Activated CD4-positive, alpha-beta memory T cell treated with anti-CD3 and anti-CD28 coated beads, Interleukin-2, amount 10 ng/mL, durations not matched to agents 7 days and 5 days (primary cell): Measurements from ENCODE around the gene POLH. TPM values are rescaled to one million over a fixed set of nuclear protein-coding genes. Genes with fewer than 3 reads are reported as not detected.
"Not testable (repeated sequence)": the region's sequence is repeated elsewhere in the genome, so short reads cannot be mapped to it uniquely, and the experiment has no call there.

Experiments used
- CTCF ChIA-PET: fragments of 350-600 bp; sonication (Branson Sonifier 250); formaldehyde crosslinking; loops from one replicate; lab custom pipeline; 2021; ENCODE audit warnings: antibody characterized with exemption, inconsistent platforms; lab: Charles Lee
- POLR2A ChIA-PET: fragments of 350-600 bp; sonication (Branson Sonifier 250); formaldehyde crosslinking; loops from one replicate; lab custom pipeline; 2021; ENCODE audit warnings: antibody characterized with exemption; lab: Charles Lee
- DNase-seq: peaks from one replicate; pipeline ENCODE4 v3.0.0-alpha.2; 2020
- H3K27ac Mint-ChIP-seq: one replicate; pipeline ENCODE4 v1.8.0; 2021; ENCODE audit warnings: mild to moderate bottlenecking, mixed read lengths
- H3K27me3 Mint-ChIP-seq: one replicate; pipeline ENCODE4 v1.8.0; 2021; ENCODE audit warnings: mixed read lengths
- H3K36me3 Mint-ChIP-seq: one replicate; pipeline ENCODE4 v1.8.0; 2021; ENCODE audit warnings: low read depth, mixed read lengths
- H3K4me1 Mint-ChIP-seq: one replicate; pipeline ENCODE4 v1.8.0; 2021; ENCODE audit warnings: mixed read lengths
- H3K4me3 Mint-ChIP-seq: one replicate; pipeline ENCODE4 v1.8.0; 2021; ENCODE audit warnings: mild to moderate bottlenecking, mixed read lengths
- H3K9me3 Mint-ChIP-seq: one replicate; pipeline ENCODE4 v1.8.0; 2021; ENCODE audit warnings: mixed read lengths
- total RNA-seq, 2 experiments: library from RNA; stranded (reverse); gene quantifications; one replicate each; pipeline ENCODE4 v1.2.3, GENCODE V29; 2021

The POLH gene
- total RNA-seq, 2 experiments from 2014 or later: 74.6 to 75.5 TPM

DNA sequence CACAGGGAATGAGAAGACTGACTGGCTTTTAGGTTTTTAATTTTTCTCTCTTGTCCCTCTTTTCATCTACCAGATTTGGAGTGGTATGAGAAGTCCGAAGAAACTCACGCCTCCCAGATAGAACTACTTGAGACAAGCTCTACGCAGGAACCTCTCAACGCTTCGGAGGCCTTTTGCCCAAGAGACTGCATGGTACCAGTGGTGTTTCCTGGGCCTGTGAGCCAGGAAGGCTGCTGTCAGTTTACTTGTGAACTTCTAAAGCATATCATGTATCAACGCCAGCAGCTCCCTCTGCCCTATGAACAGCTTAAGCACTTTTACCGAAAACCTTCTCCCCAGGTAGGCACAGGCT lies 60.3 kb downstream of the POLH start:
- POLR2A ChIA-PET: interaction anchor here (0.6 to 2.6 kb wide), 15 partner anchors 9 to 289 kb away, joined by 3 to 13 read pairs (median 4); partner anchors contain the start of genes ABCC10, MRPS18A, POLH and XPO5
- CTCF ChIA-PET: interaction anchor here (0.8 to 2.6 kb wide), 3 partner anchors 30 to 621 kb away, joined by 3 to 11 read pairs (median 3); partner anchors contain the start of gene SLC35B2

DNA sequence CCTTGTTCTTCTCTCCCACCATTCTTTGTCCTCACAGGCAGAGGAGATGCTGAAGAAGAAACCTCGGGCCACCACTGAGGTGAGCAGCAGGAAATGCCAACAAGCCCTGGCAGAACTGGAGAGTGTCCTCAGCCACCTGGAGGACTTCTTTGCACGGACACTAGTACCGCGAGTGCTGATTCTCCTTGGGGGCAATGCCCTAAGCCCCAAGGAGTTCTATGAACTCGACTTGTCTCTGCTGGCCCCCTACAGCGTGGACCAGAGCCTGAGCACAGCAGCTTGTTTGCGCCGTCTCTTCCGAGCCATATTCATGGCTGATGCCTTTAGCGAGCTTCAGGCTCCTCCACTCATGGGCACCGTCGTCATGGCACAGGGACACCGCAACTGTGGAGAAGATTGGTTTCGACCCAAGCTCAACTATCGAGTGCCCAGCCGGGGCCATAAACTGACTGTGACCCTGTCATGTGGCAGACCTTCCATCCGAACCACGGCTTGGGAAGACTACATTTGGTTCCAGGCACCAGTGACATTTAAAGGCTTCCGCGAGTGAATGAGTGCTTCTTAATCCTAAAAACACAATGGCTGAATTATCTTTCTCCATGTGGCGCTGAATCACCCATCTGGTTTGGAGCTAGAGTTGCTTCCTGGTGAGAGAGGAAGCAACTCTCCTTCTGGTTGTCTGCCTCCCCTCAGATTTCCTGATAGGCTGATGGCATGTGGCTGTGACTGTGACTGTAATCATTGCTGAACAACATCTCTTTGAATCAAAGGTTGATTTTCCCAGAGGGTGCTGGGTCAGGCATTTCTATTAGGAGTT lies 64.2 kb downstream of the POLH start:
- no peak overlapping the region for H3K27ac Mint-ChIP-seq
- H3K27me3 Mint-ChIP-seq: no peaks in the 10 kb centered on the region
- ChIA-PET CTCF (no interaction called here), POLR2A (interaction anchor here (2.6 kb wide), 1 partner anchor 10 kb away, joined by 10 read pairs; the partner anchor contains the start of gene GTPBP2)
- H3K9me3 Mint-ChIP-seq: no peaks in the 10 kb centered on the region
- DNase-seq: no peak
- H3K4me3 Mint-ChIP-seq: no peak overlapping the region
- peaks cover 64% of the 10 kb centered on the region for H3K36me3 Mint-ChIP-seq
- H3K4me1 Mint-ChIP-seq: peaks cover 49% of the 10 kb centered on the region

More for the DNA sequence above, 60.3 kb downstream of the POLH start:
- H3K4me1 Mint-ChIP-seq: peaks cover 53% of the 10 kb centered on the region
- peaks cover 55% of the 10 kb centered on the region for H3K36me3 Mint-ChIP-seq
- peak overlapping the region; percentile 94 for H3K4me3 Mint-ChIP-seq
- DNase-seq: peak; percentile 37
- H3K9me3 Mint-ChIP-seq: no peaks in the 10 kb centered on the region
- H3K27me3 Mint-ChIP-seq: no peaks in the 10 kb centered on the region
- peak overlapping the region; percentile 87 for H3K27ac Mint-ChIP-seq

DNA sequence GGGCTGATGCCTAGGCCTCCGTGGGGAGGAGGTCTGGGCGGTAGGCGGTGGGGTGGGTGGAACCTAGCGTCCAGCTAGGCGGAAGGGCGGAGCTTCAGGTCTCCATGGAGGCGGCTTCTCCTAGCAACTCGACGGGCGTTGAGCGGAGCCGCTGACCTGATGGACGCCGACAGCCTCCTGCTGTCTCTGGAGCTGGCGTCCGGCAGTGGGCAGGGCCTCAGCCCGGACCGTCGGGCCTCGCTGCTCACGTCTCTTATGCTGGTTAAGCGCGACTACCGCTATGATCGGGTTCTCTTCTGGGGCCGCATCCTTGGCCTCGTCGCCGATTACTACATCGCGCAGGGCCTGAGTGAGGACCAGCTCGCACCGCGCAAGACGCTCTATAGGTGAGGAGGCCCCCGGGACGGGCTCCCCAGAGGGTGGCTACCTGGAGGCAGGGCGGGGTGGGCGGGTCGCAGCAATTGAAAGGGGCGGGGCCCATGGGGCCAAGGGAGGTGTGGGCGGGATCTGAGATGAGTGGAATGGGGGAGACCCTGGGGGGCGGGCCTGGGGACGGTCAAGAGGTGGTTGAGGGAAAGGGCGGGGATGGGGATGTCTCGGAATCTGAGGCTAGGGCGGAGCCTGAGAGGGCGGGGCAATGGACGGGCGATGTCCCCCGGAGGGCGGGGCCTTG lies 69.1 kb downstream of the POLH start, which contains the start of gene RSPH9:
Gene RSPH9, plus strand, starts transcription at position 97 of the 673 bp plus-strand sequence. Its CDS starts 63 bp downstream, at position 160.
- Mint-ChIP-seq H3K27ac (no peak within 1 kb of the TSS), H3K36me3 (peaks cover 23% of the 10 kb centered on the region), H3K4me3 (peak within 1 kb of the TSS; percentile 67), H3K9me3 (no peaks in the 10 kb centered on the region), H3K27me3 (peaks cover 2% of the 10 kb centered on the region), H3K4me1 (peaks cover 17% of the 10 kb centered on the region)
- POLR2A ChIA-PET: interaction anchor here (0.8 to 3.0 kb wide), 6 partner anchors 9 to 629 kb away, joined by 3 to 12 read pairs (median 4); partner anchors contain the start of genes GTPBP2 and MAD2L1BP
- CTCF ChIA-PET: interaction anchor here (1.0 to 1.5 kb wide), 2 partner anchors 22 to 25 kb away, joined by 4 to 6 read pairs; no protein-coding TSS in a partner anchor
- peak; percentile 73 for DNase-seq

DNA sequence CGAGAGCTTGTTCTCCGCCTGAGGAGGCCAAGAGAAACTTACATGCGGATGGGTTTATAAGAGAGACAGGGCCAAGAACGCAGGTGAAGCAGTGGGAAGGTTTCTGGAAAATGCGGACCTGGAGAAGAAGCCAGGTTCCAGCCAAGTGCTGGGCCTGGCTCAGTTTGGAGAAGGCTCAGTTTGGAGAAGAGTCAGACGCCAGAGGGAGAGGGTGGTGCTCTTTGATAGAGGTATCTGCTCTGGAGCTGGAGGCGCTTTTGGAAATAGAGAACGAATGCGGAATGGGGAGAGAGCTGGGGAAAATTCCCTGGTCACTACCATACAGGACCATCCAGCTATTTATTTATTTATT lies 69.6 kb downstream of the POLH start:
- POLR2A ChIA-PET: interaction anchor here (0.8 to 3.0 kb wide), 6 partner anchors 9 to 630 kb away, joined by 3 to 12 read pairs (median 4); partner anchors contain the start of genes GTPBP2 and MAD2L1BP
- no peak overlapping the region for H3K27ac Mint-ChIP-seq

DNA sequence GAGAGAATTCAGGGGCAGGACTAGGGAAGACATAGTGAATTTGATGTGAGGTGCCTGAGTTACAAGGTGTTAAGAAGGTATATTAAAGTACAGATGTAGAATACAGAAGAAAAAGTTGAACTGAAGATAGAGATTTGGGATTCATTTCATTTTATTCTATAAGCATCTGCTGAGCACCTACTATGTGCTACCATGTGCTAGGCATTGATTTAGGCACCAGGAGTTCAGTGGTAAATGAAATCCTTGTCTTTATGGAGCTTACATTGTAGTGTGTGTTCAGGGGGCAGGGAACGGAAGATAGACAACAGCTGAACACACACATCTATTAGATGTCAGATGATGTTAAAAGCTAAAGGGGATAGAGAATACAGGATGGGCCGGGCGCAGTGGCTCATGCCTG lies 71.6 kb downstream of the POLH start:
- Mint-ChIP-seq H3K4me1 (peaks cover 9% of the 10 kb centered on the region), H3K27ac (no peak overlapping the region), H3K4me3 (no peak overlapping the region), H3K36me3 (peaks cover 5% of the 10 kb centered on the region), H3K27me3 (peaks cover 2% of the 10 kb centered on the region), H3K9me3 (no peaks in the 10 kb centered on the region)
- POLR2A ChIA-PET: interaction anchor here (2.1 kb wide), 1 partner anchor 18 kb away, joined by 7 read pairs; the partner anchor contains the start of gene GTPBP2
- CTCF ChIA-PET: interaction anchor here (1.7 kb wide), 1 partner anchor 122 kb away, joined by 3 read pairs; the partner anchor contains the start of gene VEGFA
- DNase-seq: no peak

More for the DNA sequence above, 69.6 kb downstream of the POLH start:
- Mint-ChIP-seq H3K4me3 (peak overlapping the region; percentile 67), H3K36me3 (peaks cover 18% of the 10 kb centered on the region), H3K9me3 (no peaks in the 10 kb centered on the region), H3K4me1 (peaks cover 12% of the 10 kb centered on the region), H3K27me3 (peaks cover 2% of the 10 kb centered on the region)
- CTCF ChIA-PET: interaction anchor here (1.0 to 1.5 kb wide), 2 partner anchors 22 to 24 kb away, joined by 4 to 6 read pairs; no protein-coding TSS in a partner anchor
- DNase-seq: no peak

DNA sequence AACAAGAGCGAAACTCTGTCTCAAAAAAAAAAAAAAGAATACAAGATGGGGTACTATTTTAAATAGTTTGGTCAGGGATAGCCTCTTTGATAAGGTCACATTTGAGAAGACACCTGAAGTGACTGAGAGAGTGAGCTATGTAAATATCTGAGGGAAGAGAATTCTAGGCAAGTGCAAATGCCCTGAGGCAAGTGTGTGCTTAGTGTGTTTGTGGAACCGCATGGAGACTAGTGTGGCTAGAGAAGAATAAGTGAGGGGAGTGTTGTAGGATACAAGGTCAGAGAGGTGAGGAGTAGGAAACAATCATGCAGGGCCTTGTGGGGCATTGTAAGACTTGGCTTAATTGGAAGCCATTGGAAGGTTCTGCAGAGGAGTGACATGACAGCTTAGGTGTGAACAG lies 72.3 kb downstream of the POLH start:
- peaks cover 2% of the 10 kb centered on the region for H3K27me3 Mint-ChIP-seq
- POLR2A ChIA-PET: interaction anchor here (2.1 kb wide), 1 partner anchor 18 kb away, joined by 7 read pairs; the partner anchor contains the start of gene GTPBP2
- H3K4me3 Mint-ChIP-seq: no peak overlapping the region
- H3K9me3 Mint-ChIP-seq: no peaks in the 10 kb centered on the region
- no peaks in the 10 kb centered on the region for H3K36me3 Mint-ChIP-seq
- CTCF ChIA-PET: interaction anchor here (1.7 kb wide), 1 partner anchor 122 kb away, joined by 3 read pairs; the partner anchor contains the start of gene VEGFA
- no peak for DNase-seq
- H3K27ac Mint-ChIP-seq: no peak overlapping the region
- H3K4me1 Mint-ChIP-seq: peaks cover 9% of the 10 kb centered on the region

DNA sequence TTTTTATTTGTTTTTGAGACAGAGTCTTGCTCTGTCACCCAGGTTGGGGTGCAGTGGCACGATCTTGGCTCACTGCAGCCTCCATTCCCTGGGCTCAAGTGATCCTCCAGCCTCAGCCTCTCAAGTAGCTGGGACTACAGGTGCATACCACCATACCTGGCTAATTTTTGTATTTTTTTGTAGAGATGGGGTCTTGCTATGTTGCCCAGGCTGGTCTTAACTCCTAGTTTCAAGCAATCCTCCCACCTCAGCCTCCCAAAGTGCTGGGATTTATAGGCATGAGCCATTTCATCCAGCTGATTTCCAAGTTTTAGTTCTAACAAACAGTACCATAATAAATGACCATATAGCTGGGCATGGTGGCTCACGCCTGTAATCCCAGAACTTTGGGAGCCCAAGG lies 76.8 kb downstream of the POLH start:
- H3K36me3 Mint-ChIP-seq, H3K27ac Mint-ChIP-seq, DNase-seq, H3K4me3 Mint-ChIP-seq, CTCF ChIA-PET, H3K27me3 Mint-ChIP-seq, H3K4me1 Mint-ChIP-seq, POLR2A ChIA-PET, H3K9me3 Mint-ChIP-seq: not testable (repeated sequence)

DNA sequence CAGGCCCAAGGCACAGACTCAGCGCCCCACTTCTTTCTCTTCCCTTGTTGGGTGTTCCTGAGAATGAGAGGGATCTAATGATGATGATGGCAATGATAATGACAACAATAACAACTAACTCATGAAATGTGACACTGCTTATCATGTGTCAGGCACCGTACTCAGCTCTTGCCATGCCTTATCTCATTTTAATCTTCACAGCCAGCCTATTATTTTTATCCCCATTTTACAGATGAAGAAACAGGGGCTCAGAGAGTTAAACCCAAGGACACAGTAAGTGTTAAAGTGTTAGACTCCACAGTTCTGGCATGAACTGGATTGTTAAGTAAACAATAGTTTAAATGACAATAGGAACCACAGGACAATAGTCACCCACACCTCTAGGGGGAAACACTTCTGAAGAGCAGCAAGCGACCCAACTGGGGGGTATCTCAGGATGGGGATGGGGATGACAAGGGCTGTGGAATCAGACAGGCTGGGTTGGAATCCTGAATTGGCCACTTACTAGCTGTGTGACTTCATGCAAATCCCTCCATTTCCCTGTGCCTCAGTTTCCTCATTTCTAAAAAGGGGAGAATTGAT lies 81.3 kb downstream of the POLH start:
- CTCF ChIA-PET: no interaction called here
- no peak for DNase-seq
- H3K4me3 Mint-ChIP-seq: no peak overlapping the region
- H3K9me3 Mint-ChIP-seq: peaks cover 4% of the 10 kb centered on the region
- POLR2A ChIA-PET: interaction anchor here (1.6 to 1.7 kb wide), 2 partner anchors 14 to 28 kb away, joined by 3 to 4 read pairs; partner anchors contain the start of gene GTPBP2
- peaks cover 9% of the 10 kb centered on the region for H3K27me3 Mint-ChIP-seq
- peaks cover 7% of the 10 kb centered on the region for H3K4me1 Mint-ChIP-seq
- H3K36me3 Mint-ChIP-seq: no peaks in the 10 kb centered on the region
- no peak overlapping the region for H3K27ac Mint-ChIP-seq

DNA sequence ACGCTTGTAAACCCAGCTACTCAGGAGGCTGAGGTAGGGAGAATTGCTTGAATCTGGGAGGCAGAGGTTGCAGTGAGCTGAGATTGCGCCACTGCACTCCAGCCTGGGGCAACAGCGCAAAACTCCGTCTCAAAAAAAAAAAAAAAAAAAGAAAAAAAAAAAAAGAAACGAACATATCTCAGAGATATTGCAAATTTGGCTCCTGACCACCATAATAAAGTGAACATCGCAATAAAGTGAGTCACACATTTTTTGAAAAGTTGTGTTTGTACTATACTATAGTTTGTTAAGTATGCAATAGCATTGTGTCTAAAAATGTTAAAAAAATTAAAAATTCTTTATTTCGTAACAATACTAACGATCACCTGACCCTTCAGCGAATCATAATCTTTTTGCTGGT lies 82.2 kb downstream of the POLH start:
- no peak for DNase-seq
- H3K9me3 Mint-ChIP-seq: peaks cover 4% of the 10 kb centered on the region
- H3K36me3 Mint-ChIP-seq: no peaks in the 10 kb centered on the region
- peaks cover 9% of the 10 kb centered on the region for H3K27me3 Mint-ChIP-seq
- POLR2A ChIA-PET: no interaction called here
- no peak overlapping the region for H3K4me3 Mint-ChIP-seq
- CTCF ChIA-PET: no interaction called here
- no peak overlapping the region for H3K27ac Mint-ChIP-seq
- H3K4me1 Mint-ChIP-seq: peaks cover 13% of the 10 kb centered on the region

DNA sequence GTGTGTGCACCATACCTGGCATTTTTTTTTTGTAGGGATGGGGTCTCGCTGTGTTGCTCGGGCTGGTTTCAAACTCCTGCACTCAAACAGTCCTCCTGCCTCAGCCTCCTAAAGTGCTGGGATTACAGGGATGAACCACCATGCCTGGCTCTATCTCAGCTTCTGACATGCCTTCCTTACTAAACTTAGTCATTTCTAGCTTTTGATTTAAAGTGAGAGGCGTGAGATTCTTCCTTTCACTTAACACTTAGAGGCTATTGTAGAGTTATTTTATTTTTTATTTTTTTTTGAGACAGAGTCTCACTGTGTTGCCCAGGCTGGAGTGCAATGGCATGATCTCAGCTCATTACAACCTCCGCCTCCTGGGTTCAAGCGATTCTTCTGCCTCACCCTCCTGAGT lies 87.0 kb downstream of the POLH start:
- H3K27ac Mint-ChIP-seq, DNase-seq, H3K9me3 Mint-ChIP-seq, H3K4me3 Mint-ChIP-seq, H3K36me3 Mint-ChIP-seq: not testable (repeated sequence)
- ChIA-PET CTCF (interaction anchor here (0.6 to 1.4 kb wide), 2 partner anchors 106 to 571 kb away, joined by 3 to 8 read pairs; no protein-coding TSS in a partner anchor), POLR2A (interaction anchor here (1.8 kb wide), 1 partner anchor 33 kb away, joined by 7 read pairs; the partner anchor contains the start of gene GTPBP2)
- Mint-ChIP-seq H3K4me1 (peaks cover 20% of the 10 kb centered on the region), H3K27me3 (peaks cover 16% of the 10 kb centered on the region)
